C4-2B (cell line): ENCODE measurements around the gene ZNRD2.

Experiments used
- CTCF ChIP-seq: fragments of 450-650 bp; conservative IDR thresholded peaks from 2 replicates; pipeline ENCODE4 v1.5.1; 2017; ENCODE audit warnings: mild to moderate bottlenecking
- ZFX ChIP-seq: fragments of 450-650 bp; IDR thresholded peaks from 2 replicates; pipeline ENCODE4 v1.6.1; 2017

GRCh38 chr11:65606876-65607613 is 36.8 kb downstream of the ZNRD2 start:
- TF ChIP-seq CTCF: no peak
- no peak for TF ChIP-seq ZFX
